Pons (tissue), 1 donor: ENCODE measurements around the gene SKIC2.

Experiments used
- DNase-seq: peaks from one replicate; pipeline ENCODE4 v3.0.0-alpha.2; 2016; ENCODE audit warnings: low spot score

The SKIC2 gene

DNA sequence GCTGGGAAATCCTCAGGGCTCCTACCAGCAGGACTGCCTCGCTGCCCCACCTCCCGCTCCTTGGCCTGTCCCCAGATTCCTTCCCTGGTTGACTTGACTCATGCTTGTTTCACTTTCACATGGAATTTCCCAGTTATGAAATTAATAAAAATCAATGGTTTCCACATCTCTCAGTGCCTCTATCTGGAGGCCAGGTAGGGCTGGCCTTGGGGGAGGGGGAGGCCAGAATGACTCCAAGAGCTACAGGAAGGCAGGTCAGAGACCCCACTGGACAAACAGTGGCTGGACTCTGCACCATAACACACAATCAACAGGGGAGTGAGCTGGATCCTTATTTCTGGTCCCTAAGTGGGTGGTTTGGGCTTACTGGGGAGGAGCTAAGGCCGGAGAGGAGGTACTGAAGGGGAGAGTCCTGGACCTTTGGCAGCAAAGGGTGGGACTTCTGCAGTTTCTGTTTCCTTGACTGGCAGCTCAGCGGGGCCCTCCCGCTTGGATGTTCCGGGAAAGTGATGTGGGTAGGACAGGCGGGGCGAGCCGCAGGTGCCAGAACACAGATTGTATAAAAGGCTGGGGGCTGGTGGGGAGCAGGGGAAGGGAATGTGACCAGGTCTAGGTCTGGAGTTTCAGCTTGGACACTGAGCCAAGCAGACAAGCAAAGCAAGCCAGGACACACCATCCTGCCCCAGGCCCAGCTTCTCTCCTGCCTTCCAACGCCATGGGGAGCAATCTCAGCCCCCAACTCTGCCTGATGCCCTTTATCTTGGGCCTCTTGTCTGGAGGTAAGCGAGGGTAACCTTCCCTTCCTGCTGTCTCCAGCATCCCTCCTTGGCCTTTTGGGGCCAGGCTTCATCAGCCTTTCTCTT, 13.2 kb upstream of the SKIC2 start, which contains the start of gene CFB:
Gene CFB (plus strand): TSS at position 589 of the 863 bp plus-strand sequence. CDS start 127 bp downstream, at position 716.
- no peak for DNase-seq

DNA sequence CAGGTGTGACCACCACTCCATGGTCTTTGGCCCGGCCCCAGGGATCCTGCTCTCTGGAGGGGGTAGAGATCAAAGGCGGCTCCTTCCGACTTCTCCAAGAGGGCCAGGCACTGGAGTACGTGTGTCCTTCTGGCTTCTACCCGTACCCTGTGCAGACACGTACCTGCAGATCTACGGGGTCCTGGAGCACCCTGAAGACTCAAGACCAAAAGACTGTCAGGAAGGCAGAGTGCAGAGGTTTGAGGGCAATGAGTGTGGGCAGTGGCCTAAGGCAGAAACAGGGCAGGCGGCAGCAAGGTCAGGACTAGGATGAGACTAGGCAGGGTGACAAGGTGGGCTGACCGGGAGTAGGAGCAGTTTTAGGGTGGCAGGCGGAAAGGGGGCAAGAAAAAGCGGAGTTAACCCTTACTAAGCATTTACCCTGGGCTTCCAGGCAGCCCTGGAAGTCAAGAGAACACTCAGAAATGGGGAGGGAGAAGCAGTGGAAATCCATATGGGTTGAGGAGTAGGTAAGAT, 12.5 kb upstream of the SKIC2 start:
- DNase-seq = no peak

DNA sequence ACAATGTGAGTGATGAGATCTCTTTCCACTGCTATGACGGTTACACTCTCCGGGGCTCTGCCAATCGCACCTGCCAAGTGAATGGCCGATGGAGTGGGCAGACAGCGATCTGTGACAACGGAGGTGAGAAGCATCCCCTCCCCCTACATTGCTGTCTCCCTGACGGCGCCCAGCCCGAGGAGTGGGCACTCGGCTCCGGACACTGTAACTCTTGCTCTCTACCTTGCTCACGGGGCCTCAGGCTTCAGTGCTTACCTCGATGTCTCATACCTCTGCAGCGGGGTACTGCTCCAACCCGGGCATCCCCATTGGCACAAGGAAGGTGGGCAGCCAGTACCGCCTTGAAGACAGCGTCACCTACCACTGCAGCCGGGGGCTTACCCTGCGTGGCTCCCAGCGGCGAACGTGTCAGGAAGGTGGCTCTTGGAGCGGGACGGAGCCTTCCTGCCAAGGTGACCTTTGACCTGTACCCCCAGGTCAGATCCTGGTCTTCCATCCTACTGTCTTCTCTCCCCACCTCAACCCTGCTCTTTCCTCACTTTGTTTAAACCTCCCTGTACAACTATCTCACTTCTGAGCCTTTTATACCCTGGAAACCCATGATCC, 11.8 kb upstream of the SKIC2 start:
- DNase-seq = no peak

DNA sequence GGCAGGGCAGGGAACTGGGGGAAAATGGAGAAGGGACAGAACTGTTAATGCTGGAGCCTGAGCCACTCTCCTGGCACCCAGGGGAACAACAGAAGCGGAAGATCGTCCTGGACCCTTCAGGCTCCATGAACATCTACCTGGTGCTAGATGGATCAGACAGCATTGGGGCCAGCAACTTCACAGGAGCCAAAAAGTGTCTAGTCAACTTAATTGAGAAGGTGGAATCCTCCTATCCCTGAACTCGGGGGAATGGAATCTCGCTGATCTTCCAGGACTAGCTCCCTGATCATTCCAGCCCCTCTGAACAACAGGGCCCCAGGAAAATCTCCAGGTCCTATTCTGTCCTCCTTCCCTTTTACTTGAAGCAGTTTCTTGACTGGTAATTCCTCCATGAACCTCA, 11.1 kb upstream of the SKIC2 start:
- DNase-seq = no peak

DNA sequence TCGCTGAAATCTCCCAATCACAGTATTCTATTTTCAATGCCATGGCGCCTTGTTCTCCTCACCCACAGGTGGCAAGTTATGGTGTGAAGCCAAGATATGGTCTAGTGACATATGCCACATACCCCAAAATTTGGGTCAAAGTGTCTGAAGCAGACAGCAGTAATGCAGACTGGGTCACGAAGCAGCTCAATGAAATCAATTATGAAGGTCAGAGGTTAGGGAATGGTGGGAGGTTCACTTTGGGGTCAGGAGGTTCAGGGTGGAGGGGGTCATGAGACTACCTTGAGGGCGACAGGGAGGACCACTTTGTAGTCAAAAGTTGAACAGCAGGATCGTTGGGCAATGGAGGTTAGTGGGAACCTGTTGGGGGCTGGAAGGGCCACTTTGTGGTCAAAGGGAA, 10.7 kb upstream of the SKIC2 start:
- DNase-seq = no peak

DNA sequence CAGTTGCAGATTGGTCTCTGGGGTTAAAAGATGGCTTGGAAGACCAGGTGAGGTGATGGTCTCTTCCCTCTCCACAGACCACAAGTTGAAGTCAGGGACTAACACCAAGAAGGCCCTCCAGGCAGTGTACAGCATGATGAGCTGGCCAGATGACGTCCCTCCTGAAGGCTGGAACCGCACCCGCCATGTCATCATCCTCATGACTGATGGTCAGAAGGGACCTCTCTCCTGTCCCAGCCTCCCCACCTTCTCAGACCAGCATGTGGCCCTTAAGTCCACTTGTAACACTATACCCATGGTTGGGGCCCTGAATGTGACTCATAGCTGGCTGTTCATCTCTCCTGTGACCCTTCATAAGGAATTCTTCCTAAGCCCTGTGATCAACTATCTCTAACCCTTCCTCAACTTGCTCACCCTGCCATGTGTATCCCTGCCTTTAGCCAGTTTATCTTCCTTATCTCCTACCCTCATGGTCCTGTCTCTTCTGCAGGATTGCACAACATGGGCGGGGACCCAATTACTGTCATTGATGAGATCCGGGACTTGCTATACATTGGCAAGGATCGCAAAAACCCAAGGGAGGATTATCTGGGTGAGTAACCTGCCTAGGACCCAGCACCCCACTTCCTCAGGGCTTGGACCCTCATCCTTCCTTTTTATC, 10.1 kb upstream of the SKIC2 start:
- no peak for DNase-seq

DNA sequence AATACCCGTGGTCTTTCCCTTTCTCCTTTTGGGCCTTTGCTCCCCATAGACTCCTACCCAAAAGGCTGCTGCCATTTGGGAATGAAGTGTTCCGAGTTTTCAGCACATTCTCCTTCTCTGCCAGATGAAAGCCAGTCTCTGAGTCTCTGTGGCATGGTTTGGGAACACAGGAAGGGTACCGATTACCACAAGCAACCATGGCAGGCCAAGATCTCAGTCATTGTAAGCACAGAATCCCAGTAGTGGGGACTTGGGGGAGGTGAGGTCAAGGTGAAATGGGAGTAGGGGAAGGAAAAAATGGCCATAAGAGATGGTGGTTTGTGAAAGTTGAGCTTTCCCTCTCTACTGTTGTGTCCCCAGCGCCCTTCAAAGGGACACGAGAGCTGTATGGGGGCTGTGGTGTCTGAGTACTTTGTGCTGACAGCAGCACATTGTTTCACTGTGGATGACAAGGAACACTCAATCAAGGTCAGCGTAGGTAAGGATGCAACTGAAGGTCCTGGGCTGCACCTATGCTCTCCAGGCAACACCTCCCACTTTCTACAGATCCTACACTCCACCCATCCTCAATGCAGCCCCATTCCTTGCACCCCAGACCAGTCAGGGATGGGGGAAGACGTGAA, 8.9 kb upstream of the SKIC2 start:
- no peak for DNase-seq

DNA sequence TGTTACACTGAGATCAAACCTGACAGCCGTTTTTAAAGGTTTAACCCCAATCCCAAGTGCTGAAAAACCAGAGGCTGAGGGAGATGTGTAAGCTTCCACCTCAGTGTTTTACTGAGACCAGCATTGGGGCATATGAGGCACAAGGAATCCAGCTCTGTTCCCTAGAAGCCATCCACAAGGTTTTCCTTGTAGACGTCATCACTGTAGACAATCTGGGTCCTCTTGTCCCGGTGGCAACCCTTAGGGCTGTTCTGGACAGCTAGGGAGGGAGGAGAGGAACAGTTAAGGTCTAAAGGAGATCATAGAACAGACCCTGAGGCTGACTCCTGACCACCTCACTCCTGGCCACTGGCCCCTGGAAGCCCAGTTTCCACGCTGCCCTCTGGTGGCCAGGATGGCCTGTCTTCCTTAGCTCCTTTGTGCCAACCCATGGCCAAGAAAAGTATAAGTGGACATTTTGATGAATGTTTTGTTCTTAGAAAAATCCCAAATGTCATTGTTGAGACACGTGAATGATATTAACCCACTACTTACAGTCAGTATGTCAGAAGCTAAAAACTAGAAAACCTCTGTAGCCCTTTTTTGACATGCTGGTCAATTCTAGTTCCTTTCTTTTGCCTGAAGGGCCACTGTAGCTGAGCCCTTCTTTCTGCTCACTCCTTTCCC, 6.7 kb upstream of the SKIC2 start:
- peak; percentile 65 for DNase-seq

DNA sequence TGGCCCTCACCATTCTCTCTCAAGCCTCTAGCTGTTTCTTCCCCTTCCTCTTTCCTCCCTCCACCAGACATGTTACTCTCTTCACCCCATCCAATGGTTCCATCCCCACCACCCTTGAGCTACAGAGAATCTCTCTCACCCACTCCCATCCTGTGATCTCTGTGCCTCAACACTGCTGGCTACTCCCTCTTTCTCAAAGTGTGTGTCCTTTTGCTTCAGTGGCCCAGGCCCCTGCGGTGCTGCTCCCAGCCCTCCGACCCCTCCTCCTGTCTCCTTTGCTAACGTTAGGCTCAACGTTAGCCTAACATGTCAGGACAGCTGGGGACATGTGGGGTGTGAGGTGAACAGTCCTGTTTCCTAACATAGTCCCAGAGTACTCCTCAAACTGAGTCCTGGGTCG, 6.1 kb upstream of the SKIC2 start:
- no peak for DNase-seq

DNA sequence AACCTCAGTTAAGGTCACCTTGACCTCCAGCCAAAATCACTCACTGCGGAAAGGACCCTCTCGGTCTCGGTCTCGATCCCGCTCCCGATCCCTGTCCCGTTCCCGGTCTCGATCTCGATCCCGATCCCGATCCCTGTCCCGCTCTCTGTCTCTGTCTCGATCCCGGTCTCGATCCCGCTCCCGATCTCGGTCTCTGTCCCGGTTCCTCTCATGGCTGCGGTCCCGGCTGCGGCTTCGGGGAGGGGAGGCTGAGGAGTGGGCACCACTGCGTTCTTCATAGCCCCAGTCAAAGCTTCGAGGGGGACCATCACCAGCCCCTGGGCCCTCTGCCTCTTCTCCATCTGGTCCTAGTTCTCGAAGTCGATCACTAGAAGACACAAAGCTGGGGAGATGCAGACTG, 4.5 kb upstream of the SKIC2 start:
- no peak for DNase-seq

DNA sequence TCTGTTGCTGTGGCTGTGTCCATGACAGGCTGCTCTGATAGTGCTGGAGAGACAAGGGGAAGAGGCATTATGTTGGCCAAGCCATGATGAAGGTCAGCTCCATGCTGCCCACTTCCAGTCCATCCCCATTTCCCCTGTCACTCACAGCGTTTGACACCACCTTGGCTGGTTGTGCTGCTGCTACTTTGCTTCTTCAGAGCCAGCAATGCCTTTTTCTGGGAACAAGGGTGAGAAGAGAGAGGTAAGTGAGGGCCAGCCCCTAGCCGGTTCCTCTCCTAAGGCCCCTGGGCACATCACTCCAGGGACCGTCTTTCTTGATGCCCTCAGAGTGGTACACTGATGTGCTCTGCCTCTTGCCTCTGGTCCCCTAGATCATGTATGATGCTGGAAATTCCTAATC, 2.2 kb upstream of the SKIC2 start:
- no peak for DNase-seq

DNA sequence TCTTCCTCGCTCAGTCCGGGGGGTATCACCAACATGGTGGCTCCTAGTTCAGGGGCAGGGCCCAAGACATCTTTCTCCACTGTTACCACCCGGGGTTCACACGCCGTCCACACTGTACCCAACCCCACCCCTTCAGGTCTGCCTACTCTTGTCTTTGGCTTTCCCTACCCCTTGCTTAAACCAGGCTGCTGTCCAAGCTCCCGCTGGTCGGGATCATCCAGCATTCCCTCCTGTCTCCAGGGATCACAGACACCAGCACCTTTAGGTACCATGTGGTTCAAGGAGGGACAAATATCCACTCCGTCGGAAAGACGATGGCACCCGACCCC, 599 bp upstream of the SKIC2 start:
- no peak for DNase-seq

DNA sequence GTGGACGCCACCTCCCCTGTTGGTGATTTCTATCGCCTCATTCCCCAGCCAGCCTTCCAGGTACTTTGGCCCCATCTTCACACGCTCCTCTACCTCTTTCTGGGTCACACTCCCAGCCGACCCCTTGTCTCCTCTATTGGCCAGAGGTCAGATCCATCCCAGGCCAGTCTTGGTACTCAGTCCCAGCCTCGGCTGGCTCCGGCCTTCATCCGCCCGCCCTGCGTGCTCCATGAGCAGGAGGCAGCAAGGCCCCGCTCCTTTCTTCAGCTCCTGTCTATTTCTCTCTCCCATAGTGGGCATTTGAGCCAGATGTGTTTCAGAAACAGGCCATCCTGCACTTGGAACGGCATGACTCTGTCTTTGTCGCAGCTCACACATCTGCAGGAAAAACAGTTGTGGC, 2.6 kb downstream of the SKIC2 start:
- no peak for DNase-seq

DNA sequence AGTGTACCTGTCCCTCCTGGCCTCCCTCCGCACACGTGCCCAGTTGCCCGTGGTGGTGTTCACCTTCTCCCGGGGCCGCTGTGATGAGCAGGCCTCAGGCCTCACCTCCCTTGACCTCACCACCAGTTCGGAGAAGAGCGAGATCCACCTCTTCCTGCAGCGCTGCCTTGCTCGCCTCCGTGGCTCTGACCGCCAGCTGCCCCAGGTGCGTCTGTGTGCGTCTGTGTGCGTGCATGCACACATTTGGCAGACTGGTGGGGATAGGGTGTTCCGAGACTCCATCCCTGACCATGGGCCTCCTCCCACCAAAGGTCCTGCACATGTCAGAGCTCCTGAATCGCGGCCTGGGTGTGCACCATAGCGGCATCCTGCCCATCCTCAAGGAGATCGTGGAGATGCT, 4.9 kb downstream of the SKIC2 start:
- DNase-seq = no peak

DNA sequence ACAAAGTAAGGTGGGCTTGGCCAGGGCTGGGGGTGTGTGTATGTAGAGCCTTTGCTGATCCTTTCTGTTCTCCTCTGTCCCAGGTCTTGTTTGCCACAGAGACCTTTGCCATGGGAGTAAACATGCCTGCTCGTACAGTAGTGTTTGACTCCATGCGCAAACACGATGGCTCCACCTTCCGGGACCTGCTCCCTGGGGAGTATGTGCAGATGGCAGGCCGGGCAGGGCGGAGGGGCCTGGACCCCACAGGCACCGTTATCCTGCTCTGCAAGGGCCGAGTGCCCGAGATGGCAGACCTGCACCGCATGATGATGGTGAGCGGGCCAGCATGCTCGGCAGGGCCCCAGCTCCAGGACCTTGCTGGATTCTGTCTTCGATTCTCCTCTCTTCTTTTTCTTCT, 6.7 kb downstream of the SKIC2 start:
- no peak for DNase-seq

DNA sequence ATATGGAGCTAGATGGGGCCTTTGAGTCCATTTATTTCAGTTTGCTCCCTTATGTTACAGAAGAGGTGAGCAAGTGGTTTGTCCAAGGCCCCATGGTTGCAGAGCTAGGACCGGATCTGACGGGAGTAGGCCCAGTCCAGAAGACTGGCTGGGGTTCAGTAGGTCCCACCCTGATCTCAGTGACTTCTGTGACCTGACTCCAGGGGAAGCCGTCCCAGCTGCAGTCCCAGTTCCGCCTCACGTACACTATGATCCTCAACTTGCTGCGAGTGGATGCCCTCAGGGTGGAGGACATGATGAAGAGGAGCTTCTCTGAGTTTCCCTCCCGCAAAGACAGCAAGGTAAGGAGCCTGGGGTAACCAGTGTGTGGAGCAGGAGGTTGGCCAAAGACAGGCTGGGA, 7.5 kb downstream of the SKIC2 start:
- no peak for DNase-seq

DNA sequence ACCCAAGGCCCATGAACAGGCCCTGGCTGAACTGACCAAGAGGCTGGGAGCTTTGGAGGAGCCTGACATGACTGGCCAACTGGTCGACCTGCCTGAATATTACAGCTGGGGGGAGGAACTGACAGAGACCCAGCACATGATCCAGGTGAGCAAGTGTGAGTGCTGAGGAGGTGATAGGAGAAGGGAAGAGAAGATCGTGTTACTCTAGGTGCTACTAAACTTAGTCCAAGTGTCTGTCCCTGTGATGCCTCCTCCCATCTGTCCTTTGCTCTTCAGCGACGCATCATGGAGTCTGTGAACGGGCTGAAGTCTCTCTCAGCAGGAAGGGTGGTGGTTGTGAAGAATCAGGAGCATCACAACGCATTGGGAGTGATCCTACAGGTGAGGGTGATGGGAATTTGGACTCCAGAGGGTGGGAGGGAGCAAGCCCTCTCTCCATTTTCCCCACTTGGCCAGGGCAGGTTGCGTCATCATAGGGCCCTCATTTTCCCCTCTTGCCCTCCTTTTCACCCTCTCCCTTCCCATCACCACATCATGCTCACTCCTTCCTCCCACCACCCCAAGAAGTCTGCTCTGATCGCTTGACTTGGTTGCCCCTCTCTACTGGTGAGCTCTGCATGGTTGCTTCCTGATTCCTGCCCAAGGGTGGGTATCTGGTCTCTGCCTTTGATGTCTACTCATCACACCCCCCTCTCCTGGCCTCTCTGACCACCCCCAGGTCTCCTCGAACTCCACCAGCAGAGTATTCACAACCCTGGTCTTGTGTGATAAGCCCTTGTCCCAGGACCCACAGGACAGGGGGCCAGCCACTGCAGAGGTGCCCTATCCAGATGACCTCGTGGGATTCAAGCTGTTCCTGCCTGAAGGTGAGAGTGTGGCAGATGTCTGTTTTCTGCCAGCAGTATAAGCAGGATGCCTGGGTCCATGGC, 8.3 kb downstream of the SKIC2 start:
- DNase-seq = no peak

DNA sequence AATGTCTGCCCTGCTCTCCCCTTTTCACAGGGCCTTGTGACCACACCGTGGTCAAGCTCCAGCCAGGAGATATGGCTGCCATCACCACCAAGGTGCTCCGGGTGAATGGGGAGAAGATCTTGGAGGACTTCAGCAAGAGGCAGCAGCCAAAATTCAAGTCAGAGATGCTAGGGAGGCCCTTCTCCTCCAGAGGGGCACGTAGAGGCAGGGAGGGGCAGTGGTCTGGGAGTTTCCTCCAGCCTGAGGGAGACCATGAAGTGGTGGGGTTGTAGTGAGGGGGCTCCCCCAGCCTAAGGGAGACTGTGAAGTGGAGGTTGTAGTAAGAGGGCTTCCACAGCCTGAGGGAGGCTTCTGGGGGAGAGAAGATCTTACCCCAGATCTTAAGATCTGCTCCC, 8.9 kb downstream of the SKIC2 start:
- DNase-seq = no peak

DNA sequence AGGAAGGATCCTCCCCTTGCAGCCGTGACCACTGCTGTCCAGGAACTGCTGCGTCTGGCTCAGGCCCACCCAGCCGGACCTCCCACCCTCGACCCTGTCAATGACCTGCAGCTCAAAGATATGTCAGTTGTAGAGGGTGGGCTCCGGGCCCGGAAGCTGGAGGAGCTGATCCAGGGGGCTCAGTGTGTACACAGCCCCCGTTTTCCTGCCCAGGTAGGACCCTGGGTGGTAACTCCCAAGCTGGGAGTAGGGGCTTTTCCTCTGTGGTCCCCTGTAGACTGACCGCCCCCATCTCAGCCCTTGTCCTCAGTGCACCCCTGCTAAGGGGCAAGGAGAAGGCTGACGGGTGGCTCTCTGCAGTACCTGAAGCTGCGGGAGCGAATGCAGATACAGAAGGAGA, 9.4 kb downstream of the SKIC2 start:
- no peak for DNase-seq

DNA sequence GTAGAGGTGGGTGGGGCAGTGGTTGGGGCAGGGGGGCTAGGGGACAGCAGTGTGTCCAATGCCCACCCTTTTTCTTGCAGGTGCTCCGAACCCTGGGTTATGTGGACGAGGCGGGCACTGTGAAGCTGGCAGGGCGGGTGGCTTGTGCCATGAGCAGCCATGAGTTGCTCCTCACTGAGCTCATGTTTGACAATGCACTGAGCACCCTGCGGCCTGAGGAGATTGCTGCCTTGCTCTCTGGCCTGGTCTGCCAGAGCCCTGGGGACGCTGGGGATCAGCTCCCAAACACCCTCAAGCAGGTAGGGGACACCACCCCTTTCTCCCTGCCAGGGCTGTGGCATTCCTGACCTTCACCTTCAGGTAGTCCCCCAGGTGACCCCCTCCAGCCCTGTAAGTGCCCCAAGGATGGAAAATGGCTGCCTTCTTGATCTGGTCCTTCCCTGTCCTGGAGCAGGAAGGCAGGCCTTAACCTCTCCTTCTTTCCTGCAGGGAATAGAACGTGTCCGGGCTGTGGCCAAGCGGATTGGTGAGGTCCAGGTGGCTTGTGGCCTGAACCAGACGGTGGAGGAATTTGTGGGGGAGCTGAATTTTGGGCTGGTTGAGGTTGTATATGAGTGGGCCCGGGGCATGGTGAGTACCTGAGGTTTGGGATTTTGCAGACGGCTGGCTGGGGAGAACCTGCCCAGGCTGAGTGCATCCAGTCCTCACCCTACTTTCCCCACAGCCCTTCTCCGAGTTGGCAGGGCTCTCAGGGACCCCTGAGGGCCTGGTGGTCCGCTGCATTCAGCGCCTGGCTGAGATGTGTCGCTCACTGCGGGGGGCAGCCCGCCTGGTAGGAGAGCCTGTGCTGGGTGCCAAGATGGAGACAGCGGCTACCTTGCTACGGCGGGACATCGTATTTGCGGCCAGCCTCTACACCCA, 10.1 kb downstream of the SKIC2 start:
- DNase-seq = no peak
